ENCODE data around the gene DROSHA.

- TF ChIP-seq POLR2A (IDR thresholded peaks at IDR 0.05; ENCODE audit: low read depth, low read length) (no peak), EZH2 (IDR thresholded peaks at IDR 0.05; ENCODE audit: borderline replicate concordance, low read depth, low read length, severe bottlenecking) (no peak), POLR2AphosphoS5 (IDR thresholded peaks at IDR 0.05; ENCODE audit: insufficient read depth, low read depth, low read length) (no peak), CTCF (IDR thresholded peaks at IDR 0.05; ENCODE audit: extremely low read depth in 1 of 2, insufficient read depth in 1 of 2, low read depth in 1 of 2, low read length in 2 of 2) (no peak), MYC (IDR thresholded peaks at IDR 0.05; ENCODE audit: low read depth, low read length) (no peak), GATA2 (IDR thresholded peaks at IDR 0.05; ENCODE audit: insufficient read depth, insufficient read length, low read depth, low read length) (no peak), MAX (IDR thresholded peaks at IDR 0.05; ENCODE audit: insufficient read depth, insufficient read length) (no peak), JUN (IDR thresholded peaks at IDR 0.05; ENCODE audit: borderline replicate concordance, insufficient read depth, insufficient read length, low read depth) (no peak), FOS (IDR thresholded peaks at IDR 0.05; ENCODE audit: borderline replicate concordance, insufficient read depth, low read length) (no peak)
Measured at GRCh38 chr5:31364881-31365636, 166.8 kb downstream of the DROSHA start.

Data from endothelial cell of umbilical vein (primary cell).